DMS79 (cell line): ENCODE measurements around the gene SYNCRIP.
A peak's percentile ranks its signal among the peaks of the same experiment; 100 is the strongest.
"Not testable (repeated sequence)": the region's sequence is repeated elsewhere in the genome, so short reads cannot be mapped to it uniquely, and the experiment has no call there.

Experiments used
- DNase-seq: peaks from one replicate; lab custom pipeline; 2025; lab: John Stamatoyannopoulos, UW

Gene SYNCRIP

DNA sequence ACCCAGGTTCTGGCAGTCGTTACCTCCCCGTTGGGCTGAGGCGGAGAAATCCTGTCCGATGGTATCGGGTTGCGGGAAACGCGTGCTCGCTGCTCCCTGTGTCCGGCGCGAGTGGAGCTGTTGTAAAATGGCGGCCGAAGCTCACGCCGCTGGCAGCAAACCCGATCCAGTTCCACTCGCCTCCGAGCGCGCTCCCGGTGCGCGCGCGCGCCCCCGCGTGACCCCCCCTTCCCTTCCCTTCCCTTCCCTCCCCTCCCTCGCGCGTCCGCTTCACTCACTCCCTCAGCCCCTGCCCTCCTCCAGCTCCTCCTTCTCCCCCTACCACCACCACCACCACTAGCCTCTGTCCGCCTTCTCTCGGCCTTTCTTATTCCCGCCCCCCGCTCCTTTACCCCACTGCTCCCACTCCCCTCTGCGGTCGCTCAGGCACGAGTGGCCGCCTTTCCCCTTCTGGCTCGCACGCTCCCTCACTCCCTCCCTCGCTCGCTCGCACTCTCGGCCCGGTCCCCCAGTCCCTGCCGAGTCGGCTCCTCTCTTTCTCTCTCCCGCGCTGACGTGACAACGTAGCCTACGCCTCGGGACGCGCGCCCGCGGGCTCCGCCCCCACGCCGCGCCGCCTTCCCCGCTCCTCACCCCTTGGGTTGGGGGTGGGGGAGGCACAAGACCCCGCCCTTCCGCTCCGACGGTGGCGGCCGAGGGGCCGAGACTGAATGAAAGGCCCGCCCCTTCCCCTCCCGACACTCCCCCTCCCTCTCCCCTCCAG, at the start of gene SYNCRIP:
Gene SYNCRIP (minus strand): TSS at position 113 of the 763 bp plus-strand sequence. CDS start 1,447 bp downstream, outside the sequence.
- peak; percentile 95 for DNase-seq

DNA sequence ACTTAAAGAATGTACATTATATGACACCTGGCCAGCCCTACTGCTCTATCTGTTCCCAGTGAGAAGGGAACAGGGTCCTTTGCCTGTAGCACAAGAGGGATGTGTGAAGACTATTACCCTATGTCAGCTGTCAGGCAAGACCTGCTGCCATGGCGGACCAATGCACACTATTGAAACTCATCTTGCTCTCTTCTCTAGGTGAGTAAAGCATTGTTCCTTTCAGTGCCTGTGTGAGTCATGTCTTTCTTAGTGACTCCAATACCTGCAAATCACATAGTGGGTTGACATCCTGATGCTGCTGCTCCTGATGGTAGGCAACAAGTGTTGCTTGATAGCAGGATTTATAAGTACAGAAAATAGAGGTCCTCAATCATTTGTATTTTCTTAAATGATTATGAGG, 48.8 kb upstream of the SYNCRIP start:
- no peak for DNase-seq

DNA sequence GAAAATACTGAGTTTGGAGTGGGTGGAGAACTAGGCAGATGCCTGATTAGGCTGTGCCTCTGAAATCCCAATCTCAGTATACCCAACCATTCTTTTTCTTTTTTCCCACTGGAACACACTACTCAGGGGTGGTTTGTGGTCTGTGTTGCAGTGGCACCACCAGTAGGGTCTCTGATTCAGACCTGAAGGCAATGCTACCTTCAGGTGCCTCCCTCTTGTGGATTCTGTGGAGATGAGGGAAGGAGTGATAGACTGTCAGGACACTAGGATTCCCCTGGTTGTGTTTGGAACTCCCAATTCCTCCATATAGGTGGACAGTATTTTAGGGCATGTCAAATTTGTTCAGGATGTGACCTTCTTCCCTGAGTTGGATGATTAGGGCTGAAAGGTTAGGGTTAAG, 47.4 kb upstream of the SYNCRIP start:
- no peak for DNase-seq

DNA sequence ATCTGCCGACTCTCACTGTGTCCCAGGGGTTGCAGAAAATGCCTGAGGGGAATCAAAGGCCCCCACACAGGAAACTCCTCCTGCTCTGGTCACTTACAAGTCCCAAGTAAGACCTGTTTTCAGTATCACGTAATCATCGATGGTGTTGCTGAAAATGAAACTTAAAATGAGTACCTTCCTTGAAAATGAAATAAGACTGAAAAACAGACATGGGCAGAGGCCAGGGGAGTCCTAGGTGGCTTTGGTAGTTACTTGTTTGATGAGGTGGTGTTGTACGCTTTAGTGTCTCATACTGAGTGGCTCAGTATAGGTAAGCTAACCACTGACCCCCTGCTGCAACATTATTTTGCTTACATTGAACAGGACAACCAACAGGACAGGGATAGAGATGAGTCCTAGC, 43.0 kb upstream of the SYNCRIP start:
- no peak for DNase-seq

DNA sequence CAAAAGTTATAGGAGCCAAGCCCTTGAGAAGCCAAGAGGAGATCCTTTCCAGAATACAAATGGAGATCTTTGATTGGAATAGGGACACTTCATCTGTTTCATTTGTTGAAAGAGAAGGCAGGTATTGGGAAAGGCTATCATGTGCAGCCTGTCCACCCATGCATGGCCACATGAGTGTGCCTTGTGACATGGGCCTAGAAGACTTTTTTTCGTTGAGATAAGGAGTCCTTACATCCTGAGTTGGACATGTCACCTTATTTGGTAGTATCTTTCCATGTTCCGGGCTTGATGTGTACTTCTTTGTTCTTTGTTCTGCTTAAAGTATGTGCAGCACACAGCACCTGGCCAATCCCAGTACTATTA, 42.1 kb upstream of the SYNCRIP start:
- DNase-seq = no peak

DNA sequence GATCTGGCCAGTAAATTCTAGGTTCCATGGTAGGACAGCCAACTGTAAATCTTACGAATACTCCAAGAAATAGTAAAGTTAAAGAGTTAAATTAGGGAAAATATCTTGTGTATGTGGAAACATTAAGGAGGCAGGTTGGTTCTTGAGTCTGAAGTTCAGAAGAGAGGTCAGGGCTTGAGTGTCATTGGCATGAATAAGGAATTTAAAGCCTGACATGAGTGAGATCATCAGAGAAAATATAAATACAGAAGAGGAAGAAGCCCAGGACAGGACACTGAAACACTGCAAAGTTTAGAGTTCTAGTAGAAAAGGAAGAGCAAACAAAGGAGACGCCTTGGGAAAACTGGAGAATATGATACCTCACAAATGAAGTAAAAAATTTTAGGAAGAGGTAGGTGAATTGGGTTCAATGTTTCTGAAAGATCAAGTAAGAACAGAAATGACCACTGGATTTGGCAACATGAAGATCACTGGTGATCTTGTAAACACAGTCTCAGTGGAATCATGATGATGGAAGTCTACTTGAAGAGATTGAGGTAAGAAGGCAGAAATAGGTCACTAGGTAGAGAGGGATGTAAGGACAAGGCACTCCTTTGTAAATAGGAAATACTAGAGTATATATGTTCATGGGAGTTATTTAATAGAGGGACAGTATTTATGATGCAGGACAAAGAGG, 41.6 kb upstream of the SYNCRIP start:
- no peak for DNase-seq

DNA sequence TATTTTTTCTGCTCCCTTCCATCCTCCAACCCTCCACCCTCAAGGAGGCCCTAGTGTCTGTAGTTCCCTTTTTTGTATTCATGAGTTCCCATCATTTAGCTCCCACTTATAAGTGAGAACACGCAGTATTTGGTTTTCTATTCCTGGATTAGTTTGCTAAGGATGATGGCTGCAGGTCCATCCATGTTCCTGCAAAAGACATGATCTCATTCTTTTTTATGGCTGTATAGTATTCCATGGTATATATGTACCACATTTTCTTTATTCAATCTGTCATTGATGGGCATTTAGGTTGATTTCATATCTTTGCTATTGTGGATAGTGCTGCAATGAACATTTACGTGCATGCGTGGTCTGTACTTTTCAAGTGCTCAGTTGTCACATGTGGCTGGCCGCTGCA, 39.2 kb upstream of the SYNCRIP start:
- not testable (repeated sequence) for DNase-seq

DNA sequence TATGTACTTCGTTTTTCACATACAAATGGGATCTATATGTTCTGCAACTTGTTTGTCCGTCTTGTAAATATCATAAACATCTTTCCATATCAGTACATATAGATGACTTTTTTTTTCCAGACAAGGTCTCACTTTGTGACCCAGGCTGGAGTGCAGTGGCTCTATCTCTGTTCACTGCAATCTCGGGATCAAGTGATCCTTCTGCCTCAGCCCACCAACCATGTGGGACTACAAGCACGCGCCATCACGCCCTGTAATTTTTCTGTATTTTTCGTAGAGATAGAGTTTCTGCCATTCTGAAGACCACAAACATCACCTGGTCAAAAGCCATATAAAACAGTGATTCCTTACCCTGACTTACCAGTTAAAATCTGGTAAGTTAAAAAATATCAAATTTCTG, 37.7 kb upstream of the SYNCRIP start:
- DNase-seq = no peak

DNA sequence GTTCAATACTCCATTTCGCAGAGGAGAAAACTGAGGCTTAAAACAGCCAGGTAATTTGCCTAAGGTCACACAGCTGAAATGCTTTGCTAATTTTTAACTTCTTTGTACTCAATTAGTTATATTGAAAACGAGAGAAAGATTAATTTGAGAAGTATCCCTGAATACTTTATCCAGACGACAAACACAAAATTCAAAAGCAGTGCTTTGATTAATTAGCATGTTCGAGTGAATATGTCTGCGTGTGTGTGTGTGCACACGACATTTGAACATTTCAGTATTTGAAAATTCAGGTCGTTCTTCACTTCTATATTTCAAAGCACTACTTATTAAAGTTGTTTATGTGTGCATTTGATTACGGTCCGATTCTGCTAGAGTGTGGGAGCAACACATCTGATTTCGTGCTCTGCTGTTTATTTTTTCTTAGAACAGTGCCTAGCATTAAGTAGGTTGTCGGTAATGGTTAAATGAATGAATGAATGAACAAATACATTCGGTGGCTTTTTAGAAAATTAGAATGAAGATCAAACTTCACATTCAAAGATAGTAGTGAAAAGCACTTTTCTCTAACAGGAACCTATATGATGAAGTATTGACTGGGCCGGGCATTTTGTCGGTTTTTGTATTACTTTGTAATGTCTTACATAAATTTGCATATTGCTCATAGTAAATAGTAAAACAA, 36.9 kb upstream of the SYNCRIP start:
- no peak for DNase-seq

DNA sequence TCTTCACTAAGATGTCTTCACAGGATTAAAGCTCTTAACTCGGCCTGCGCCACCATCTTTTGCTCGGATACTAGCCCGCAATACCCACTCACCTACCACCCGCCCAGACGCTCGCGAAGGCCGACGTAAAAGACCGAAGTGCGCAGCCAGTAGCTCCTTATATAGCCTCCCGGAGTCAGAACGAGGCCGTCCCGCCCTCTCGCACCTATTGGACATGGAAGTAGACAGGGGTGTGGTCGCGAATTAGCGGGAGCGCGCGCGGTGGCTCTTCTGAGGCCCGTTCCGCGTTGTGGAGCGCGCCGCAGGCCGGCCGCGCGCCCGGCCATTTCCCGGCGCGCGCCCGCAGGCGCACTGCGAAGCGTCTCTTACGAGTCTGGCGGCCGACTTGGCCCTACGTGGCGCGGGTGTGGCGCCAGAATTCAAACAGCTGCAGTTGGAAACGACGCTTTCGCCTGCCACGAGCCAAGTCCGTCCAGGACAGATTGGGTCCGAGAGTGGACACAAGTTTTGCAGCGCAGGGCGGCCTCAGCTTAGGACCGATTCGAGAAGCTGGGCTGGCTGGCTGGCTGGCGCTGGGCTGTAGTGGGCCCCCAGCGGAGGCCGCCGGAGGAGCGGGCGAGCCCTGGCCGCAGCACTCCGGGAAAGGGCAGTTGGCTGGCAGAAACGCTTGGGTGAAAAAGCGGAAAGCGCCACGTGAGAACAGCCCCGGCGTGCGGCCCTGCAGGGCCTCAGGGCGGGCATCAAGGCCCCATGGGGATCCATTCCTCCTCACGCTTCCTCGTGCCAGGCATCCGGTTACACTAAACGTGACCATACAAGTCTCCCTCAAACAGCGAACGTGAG, 36.1 kb upstream of the SYNCRIP start:
- DNase-seq = peak; percentile 94

DNA sequence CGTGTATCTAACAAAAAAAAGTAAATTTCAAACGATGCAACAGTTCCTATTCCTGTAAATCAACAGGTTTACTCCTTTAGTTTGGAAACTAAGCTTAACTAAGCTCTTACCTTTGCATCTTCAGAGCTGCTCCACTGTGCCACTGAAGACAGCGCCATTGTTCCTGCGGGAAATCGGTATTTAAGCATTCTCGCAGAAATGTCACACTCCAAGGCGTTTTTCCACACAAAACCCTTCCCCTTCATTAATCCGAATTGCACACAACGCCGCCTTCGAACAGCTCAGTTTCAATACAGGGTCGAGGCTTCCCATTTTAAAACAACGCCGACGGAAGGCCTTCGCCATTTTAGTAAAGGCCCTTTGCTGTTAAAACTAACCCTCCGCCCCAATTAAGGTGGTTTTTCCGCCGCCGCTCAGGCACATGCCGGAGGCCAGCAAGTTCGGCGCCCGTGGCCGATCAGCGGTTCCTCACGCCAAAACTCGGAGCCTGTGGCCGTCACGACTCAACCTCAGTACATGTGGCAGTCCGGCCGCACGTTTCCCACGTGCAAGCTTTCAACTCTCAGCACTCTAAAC, 35.4 kb upstream of the SYNCRIP start:
- DNase-seq = no peak

DNA sequence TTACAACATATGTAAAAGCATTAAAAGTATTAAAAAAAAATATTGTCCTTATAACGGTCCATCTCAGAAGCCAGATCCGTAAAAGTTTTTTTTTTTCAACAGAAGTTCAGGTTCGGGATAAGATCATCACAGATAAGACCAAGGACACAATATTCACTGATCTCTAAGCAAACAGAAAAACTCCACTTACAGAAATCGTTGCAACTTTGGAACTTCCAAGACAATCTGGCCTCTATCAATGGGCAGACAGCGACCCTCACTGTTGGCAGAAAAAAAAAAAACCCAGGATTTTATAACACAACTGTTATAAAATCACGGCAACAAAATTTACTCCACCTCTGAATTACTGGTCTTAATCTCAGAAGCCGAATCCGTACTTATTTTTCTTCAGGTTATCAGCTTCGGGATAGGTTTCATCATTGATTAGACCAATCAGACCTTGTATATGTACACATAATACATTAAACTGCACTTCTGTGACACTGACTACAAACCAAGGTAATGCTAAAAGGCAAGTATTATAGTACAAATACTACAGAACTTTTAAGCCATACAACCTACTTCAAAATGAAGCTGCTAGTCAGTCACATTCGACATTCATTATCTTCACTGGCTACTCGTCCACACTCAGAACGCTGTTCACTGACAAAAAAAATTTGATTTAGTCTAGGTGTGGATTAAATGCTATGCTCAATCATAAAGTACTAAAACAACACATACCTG, 34.7 kb upstream of the SYNCRIP start:
- DNase-seq = no peak

DNA sequence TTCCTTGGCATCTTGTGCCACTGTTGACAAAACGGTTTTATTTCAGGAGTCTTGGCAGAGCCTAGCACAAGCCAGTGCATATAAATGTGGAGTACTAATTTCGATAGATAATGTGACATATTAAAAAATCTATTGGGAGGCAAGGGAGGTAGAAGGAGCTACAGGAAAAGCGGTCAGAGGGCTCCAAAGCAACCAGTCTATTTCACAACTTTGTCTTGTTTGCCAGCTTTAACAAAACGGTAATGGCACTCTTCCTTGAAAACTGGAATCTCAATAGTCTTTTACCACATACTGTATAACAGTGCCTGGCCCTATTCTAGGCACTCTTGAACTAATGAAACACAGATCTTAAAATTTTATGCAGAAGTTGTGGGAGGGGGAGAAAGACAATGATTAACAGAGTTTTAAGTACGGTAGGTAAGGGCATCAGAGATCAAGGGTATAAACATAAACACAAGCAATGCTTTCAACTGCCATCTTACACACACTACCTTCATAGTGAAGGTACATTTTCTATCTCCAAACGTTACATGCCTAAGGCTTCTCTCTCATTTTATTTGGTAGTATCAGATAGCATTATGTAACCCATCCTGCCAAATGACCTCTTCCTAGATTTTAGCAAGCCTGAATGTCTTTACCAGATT, 33.5 kb upstream of the SYNCRIP start:
- DNase-seq = no peak

DNA sequence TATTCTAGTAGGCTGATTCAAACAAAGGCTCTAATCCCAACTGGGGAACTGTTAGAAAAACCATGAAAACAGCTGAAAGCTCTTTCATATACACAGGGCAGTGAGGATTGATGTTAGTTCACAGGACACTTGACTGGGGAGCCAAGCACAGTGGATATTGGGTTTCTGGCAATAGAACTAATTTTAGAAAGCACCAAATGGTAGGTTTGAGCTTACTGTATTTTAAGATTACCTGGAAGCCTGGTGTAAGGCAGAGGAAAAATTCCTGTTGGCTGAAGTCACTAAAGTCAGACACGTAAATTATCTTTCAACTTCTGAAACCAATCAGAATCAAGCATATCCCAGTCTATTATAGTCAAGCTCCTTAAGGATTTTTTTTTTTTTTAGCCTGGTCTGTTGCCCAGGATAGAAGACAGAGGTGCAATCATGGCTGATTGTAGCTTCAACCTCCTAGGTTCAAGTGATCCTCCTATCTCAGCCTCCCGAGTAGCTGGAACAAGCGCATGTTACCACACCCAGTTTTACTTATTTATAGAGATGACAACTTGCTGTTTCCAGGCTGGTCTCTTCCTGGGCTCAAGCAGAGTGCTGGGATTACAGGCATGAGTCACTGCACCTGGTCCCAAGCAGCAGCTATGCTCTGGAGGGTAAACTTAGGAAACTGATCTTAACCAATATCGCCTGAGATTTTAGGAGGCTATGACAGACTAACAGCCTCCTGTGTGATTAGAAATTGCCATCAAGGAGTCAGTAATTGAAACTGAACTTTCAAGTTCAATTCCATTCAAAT, 32.5 kb upstream of the SYNCRIP start:
- DNase-seq = no peak

DNA sequence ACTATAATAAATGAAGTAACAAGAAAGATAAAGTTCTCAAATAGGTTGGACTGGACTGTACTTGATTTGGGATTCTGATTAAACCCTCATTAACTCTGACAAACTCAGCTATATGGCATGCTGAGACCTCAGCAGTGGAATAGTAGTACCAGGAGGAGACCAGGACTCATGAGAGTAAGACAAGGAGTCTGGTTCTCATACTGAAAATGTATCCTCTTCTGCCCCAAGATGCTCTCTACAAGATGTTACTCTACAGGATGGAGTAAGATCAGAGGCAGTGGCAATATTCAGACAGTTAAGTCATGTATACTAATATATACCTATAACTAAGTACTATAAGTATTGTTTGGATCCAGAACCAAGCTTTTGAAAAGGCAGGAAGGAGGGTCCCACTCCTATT, 31.9 kb upstream of the SYNCRIP start:
- no peak for DNase-seq

DNA sequence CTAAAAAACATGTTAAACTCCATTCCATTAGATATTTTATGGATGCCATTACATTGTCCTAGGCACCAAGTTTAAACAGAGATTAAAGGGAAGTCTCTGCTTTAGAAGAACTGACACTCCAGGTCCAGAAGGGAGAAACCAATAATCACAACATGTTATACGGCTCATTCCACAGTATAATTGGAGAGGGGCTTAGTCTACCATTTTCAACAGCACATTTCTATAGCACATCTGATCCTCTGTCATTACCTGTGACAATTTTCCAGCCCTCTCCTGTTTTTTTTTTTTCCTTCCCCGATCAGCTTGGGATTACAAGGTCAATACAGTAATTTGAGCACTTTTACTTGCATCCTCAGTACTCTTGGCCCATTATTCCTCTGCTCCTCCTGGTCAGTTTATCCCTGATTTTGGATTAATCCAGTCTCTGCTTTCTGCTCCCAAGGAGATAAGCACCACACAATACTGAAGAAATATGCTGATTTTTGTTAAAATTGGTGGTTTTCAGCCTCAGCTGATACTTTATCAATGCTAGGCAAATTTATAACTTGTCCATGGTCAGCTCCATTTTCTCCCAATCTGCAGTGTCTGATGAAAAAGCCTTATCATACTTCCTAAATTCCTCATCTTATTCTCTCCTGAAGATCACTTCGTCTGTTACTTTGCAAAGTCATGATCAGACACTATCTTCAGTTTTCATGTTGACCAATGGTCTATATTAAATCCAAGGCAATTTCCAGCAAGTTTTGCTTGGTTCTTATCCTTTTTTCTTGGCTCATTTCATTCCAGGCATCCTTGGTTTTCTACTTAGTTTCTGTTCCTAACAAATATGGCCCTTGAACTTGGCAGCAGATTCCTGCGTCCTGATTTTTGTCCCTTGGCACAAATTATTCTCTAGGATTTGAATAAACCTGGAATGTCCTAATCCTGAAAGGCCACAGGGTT, 30.8 kb upstream of the SYNCRIP start:
- DNase-seq = no peak

DNA sequence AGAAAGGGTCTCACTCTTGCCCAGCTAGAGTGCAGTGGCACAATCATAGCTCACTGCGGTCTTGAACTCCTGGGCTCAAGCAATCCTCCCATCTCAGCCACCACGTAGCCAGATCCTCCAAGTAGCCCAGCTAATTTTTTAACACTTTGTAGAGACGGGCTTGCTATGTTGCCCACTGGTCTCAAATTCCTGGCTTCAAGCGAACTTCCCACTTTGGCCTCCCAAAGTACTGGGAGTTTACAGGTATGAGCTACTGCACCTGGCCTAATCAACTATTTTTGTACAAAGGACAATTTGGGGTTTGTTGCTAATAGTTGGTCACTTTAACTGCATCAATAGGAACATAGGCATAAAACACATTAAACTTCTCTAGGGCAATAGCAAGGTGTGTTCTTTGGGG, 29.9 kb upstream of the SYNCRIP start:
- DNase-seq = no peak

DNA sequence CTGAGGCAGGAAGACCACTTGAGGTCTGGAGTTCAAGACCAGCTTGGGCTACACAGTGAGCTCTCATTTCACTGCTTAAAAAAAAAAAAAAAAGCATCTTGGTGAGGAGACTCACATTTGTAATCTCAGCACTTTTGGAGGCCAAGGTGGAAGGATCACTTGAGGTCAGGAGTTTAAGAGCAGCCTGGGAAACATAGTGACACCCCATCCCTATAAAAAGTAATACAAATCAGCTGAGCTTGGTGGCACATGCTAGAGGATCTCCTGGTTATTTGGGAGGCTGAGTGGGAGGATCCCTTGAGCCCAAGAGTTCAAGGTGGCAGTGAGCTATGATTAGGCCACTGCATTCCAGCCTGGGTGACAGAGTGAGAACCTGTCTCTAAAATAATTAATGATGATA, 29.4 kb upstream of the SYNCRIP start:
- DNase-seq = no peak

DNA sequence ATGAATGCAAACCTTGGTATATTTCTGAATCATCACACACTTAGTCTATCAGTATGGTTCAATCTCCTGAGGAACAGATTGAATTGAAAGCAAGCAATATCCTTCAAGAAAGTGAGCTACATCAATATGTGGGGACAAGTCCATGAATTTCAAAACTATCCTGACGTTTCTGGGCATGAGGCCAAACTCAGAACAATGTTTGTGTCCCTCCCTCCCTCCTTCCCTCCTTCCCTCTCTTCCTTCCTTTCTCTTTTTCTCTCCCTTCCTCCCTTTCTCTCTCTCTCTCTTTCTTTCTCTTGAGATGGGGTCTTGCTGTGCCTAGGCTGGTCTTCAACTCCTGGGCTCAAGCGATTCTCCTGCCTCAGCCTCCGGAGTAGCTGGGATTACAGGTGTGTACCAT, 27.9 kb upstream of the SYNCRIP start:
- DNase-seq = no peak
